OCI-LY1 (cell line): ENCODE data around the gene INTS12.

Experiments used
- CTCF ChIP-seq: fragments of 200-600 bp; sonication (generic), shearing (Covaris generic); IDR thresholded peaks from 2 replicates; pipeline ENCODE4 v1.5.1; 2017; ENCODE audit warnings: mild to moderate bottlenecking, antibody characterized with exemption, low read length, moderate library complexity, mixed read lengths
- EZH2 ChIP-seq: fragments of 200-600 bp; sonication (generic), shearing (Covaris generic); IDR thresholded peaks from 2 replicates; pipeline ENCODE4 v1.8.0; 2017; ENCODE audit warnings: borderline replicate concordance, mixed run types, mild to moderate bottlenecking, antibody characterized with exemption, low read length, moderate library complexity, mixed read lengths

GRCh38 chr4:105666693-105667092 lies 41.8 kb downstream of the INTS12 start:
- TF ChIP-seq CTCF: peak; percentile 68; the same call in 1 of the 2 replicates
- TF ChIP-seq EZH2: no peak
